ENCODE measurements around the gene TMEM63C. TPM values are rescaled to one million over a fixed set of nuclear protein-coding genes. Genes with fewer than 3 reads are reported as not detected.

Gene TMEM63C
- total RNA-seq, 6 experiments from 2014 or later = 0.05 TPM; not detected in 5

DNA sequence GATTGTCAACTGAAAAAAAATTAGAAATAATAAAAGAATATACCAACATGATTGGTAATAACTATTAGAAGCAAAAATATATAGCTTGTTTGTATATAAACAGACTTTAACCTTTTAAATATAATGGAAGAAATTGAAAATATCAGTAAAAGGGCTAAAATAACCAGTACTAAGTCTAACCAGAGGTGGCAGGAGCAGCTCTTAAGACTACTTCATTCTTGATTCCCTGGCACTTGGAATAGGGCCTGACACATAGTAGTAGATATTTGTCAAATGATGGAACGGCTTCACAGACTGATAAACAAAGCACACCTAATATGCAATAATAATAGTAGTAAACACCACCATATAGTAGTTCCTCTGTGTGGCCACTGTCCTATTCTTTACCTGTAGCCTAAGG lies 9.4 kb downstream of the TMEM63C start:
- Mint-ChIP-seq H3K9me3 (no peaks in the 10 kb centered on the region), H3K36me3 (ENCODE audit: low read depth) (no peaks in the 10 kb centered on the region)
- DNase-seq = no peak

DNA sequence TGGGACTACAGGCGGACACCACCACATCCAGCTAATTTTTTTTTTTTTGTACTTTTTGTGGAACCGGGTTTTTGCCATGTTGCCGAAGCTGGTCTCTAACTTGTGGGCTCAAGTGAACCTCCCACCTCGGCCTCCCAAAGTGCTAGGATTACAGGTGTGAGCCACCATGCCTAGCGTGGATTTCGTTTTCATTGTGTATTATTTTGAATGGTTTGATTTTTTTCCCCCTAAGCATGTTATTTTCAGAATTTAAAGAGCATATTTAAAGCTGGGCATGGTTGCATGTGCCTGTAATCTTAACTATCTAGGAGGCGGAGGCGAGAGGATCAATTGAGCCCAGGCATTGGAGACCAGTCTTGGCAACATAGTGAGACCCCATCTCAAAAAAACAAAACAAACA lies 13.1 kb downstream of the TMEM63C start:
- no peaks in the 10 kb centered on the region for H3K4me1 Mint-ChIP-seq (ENCODE audit: low read depth)
- DNase-seq = no peak
- H3K27ac Mint-ChIP-seq = no peak overlapping the region
- no peak for TF ChIP-seq CTCF (IDR thresholded peaks at IDR 0.05)
- no peak overlapping the region for H3K4me3 Mint-ChIP-seq
- H3K36me3 Mint-ChIP-seq (ENCODE audit: low read depth) = no peaks in the 10 kb centered on the region
- peaks cover 40% of the 10 kb centered on the region for H3K27me3 Mint-ChIP-seq (ENCODE audit: insufficient read depth)
- H3K9me3 Mint-ChIP-seq = no peaks in the 10 kb centered on the region

More for the DNA sequence above, 9.4 kb downstream of the TMEM63C start:
- Mint-ChIP-seq H3K4me3 (no peak overlapping the region), H3K27me3 (ENCODE audit: insufficient read depth) (peaks cover 32% of the 10 kb centered on the region), H3K4me1 (ENCODE audit: low read depth) (0 out of 2 replicates have a peak, but pooled peaks cover 5% of the 10 kb centered on the region), H3K27ac (no peak overlapping the region)
- TF ChIP-seq CTCF (IDR thresholded peaks at IDR 0.05) = peak; percentile 23; the same call in 1 of the 2 replicates

DNA sequence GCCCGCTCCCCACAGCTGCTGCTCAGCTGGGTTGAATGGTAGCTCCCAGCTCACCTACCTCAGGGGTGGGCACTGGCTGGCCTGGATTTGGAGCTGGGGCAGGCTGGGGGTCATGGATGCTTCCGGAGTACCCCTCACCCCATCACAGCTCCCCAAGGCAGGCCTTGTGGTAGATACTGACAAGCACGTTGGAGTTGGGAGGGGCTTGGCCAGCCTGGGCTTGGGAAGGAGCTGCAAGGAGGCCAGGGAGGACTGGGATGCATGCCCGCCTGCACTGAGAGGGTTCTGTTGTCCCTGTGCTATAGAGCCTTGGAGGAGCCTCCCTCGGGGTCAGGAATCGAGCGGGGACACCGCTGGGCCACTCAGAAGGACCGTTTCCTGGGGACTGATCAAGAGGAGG lies 14.2 kb downstream of the TMEM63C start:
- no peak for TF ChIP-seq CTCF (IDR thresholded peaks at IDR 0.05)
- Mint-ChIP-seq H3K36me3 (ENCODE audit: low read depth) (no peaks in the 10 kb centered on the region), H3K4me3 (no peak overlapping the region), H3K27me3 (ENCODE audit: insufficient read depth) (peaks cover 44% of the 10 kb centered on the region), H3K9me3 (no peaks in the 10 kb centered on the region), H3K27ac (no peak overlapping the region), H3K4me1 (ENCODE audit: low read depth) (no peaks in the 10 kb centered on the region)
- DNase-seq = no peak

GRCh38 chr14:77197988-77198387 lies 16.4 kb downstream of the TMEM63C start:
- no peaks in the 10 kb centered on the region for H3K4me1 Mint-ChIP-seq (ENCODE audit: low read depth)
- no peak overlapping the region for H3K4me3 Mint-ChIP-seq
- H3K9me3 Mint-ChIP-seq = no peaks in the 10 kb centered on the region
- no peak for DNase-seq
- no peaks in the 10 kb centered on the region for H3K36me3 Mint-ChIP-seq (ENCODE audit: low read depth)
- H3K27me3 Mint-ChIP-seq (ENCODE audit: insufficient read depth) = peaks cover 40% of the 10 kb centered on the region
- no peak for TF ChIP-seq CTCF (IDR thresholded peaks at IDR 0.05)
- H3K27ac Mint-ChIP-seq = no peak overlapping the region

DNA sequence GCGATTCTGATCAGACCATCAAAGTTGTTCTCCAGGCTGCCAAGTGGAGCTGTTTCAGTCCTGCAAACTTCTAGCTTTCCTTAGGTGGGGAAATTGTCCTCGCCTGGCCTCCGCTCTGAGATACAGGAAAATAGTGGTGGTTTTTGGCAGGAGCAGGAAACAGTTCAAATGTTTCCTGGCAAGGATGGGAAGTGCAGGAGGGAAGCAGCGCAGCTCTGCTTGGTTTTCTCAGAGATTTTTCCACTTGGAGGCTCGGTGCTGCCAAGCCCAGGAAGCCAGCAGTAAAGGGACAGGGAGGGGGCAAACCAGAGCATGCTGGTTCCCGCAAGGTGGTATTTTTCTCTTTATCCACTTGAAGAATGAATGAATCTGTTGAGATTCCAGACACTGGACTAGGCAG lies 17.0 kb downstream of the TMEM63C start:
- Mint-ChIP-seq H3K36me3 (ENCODE audit: low read depth) (no peaks in the 10 kb centered on the region), H3K27me3 (ENCODE audit: insufficient read depth) (peaks cover 37% of the 10 kb centered on the region), H3K4me3 (no peak overlapping the region), H3K27ac (no peak overlapping the region), H3K4me1 (ENCODE audit: low read depth) (no peaks in the 10 kb centered on the region), H3K9me3 (no peaks in the 10 kb centered on the region)
- no peak for TF ChIP-seq CTCF (IDR thresholded peaks at IDR 0.05)
- DNase-seq = no peak

GRCh38 chr14:77199590-77199989 lies 18.0 kb downstream of the TMEM63C start:
- no peaks in the 10 kb centered on the region for H3K9me3 Mint-ChIP-seq
- no peak overlapping the region for H3K4me3 Mint-ChIP-seq
- DNase-seq = no peak
- peaks cover 34% of the 10 kb centered on the region for H3K27me3 Mint-ChIP-seq (ENCODE audit: insufficient read depth)
- H3K36me3 Mint-ChIP-seq (ENCODE audit: low read depth) = no peaks in the 10 kb centered on the region
- no peak overlapping the region for H3K27ac Mint-ChIP-seq
- no peak for TF ChIP-seq CTCF (IDR thresholded peaks at IDR 0.05)
- no peaks in the 10 kb centered on the region for H3K4me1 Mint-ChIP-seq (ENCODE audit: low read depth)

Measured in HFFc6 (cell line).